Neural progenitor cell (in vitro differentiated cells): ENCODE results near the gene HLF. TPM values are rescaled to one million over a fixed set of nuclear protein-coding genes. Genes with fewer than 3 reads are reported as not detected.

Experiments used
- DNase-seq: peaks from one replicate; pipeline ENCODE4 v3.0.0-alpha.2; 2016; ENCODE audit warnings: low spot score
- H2AFZ ChIP-seq: fragments of 200-600 bp; sonication (generic); replicated peaks from 2 replicates; pipeline ENCODE4 v1.6.1; 2016; ENCODE audit warnings: antibody characterized with exemption
- H3F3A ChIP-seq: fragments of 200-600 bp; sonication (generic); 2 replicates; pipeline ENCODE4 v1.6.1; 2016; ENCODE audit warnings: antibody characterized with exemption, low read depth
- H3K27ac ChIP-seq: fragments of 200-600 bp; sonication (generic); 2 replicates; pipeline ENCODE4 v1.5.1; 2016; ENCODE audit warnings: mild to moderate bottlenecking
- H3K27me3 ChIP-seq: fragments of 200-600 bp; sonication (generic); 2 replicates; pipeline ENCODE4 v1.6.1; 2016; ENCODE audit warnings: mild to moderate bottlenecking, moderate library complexity
- H3K36me3 ChIP-seq: fragments of 200-600 bp; sonication (generic); 2 replicates; pipeline ENCODE4 v1.5.1; 2016
- H3K4me1 ChIP-seq: fragments of 200-600 bp; sonication (generic); 2 replicates; pipeline ENCODE4 v1.6.1; 2016; ENCODE audit warnings: mixed run types
- H3K4me2 ChIP-seq: fragments of 200-600 bp; sonication (generic); 2 replicates; pipeline ENCODE4 v1.6.1; 2016
- H3K4me3 ChIP-seq: fragments of 200-600 bp; sonication (generic); 2 replicates; pipeline ENCODE4 v1.5.1; 2016
- H3K79me2 ChIP-seq: fragments of 200-600 bp; sonication (generic); 2 replicates; pipeline ENCODE4 v1.6.1; 2016; ENCODE audit warnings: low read depth
- H3K9ac ChIP-seq: fragments of 200-600 bp; sonication (generic); 2 replicates; pipeline ENCODE4 v1.6.1; 2016
- H3K9me3 ChIP-seq: fragments of 200-600 bp; sonication (generic); 2 replicates; pipeline ENCODE4 v1.5.1; 2016; ENCODE audit warnings: low read depth
- H4K20me1 ChIP-seq: fragments of 200-600 bp; sonication (generic); 2 replicates; pipeline ENCODE4 v1.6.1; 2016; ENCODE audit warnings: low read depth
- H3K27ac Mint-ChIP-seq: 3 replicates; pipeline ENCODE4 v1.8.0; 2021; ENCODE audit warnings: mixed read lengths
- H3K27me3 Mint-ChIP-seq: 2 replicates; pipeline ENCODE4 v1.8.0; 2022; ENCODE audit warnings: low read depth, mild to moderate bottlenecking, inconsistent platforms, moderate library complexity, mixed read lengths; ENCODE audit not compliant: insufficient read depth
- H3K36me3 Mint-ChIP-seq: 3 replicates; pipeline ENCODE4 v1.8.0; 2021; ENCODE audit warnings: mixed read lengths
- H3K4me1 Mint-ChIP-seq: 3 replicates; pipeline ENCODE4 v1.8.0; 2021; ENCODE audit warnings: mixed read lengths
- H3K4me3 Mint-ChIP-seq: 3 replicates; pipeline ENCODE4 v1.8.0; 2021; ENCODE audit warnings: mild to moderate bottlenecking, moderate library complexity, mixed read lengths
- H3K9me3 Mint-ChIP-seq: 3 replicates; pipeline ENCODE4 v1.8.0; 2020; ENCODE audit warnings: mixed read lengths
- EZH2 ChIP-seq: fragments of 200-600 bp; sonication (generic); IDR thresholded peaks from 2 replicates; pipeline ENCODE4 v1.6.1; 2017; ENCODE audit warnings: antibody characterized with exemption, mild to moderate bottlenecking, moderate library complexity
- EZH2phosphoT487 ChIP-seq: fragments of 200-600 bp; sonication (generic); IDR thresholded peaks from 2 replicates; pipeline ENCODE4 v1.6.1; 2017; ENCODE audit warnings: antibody characterized with exemption
- total RNA-seq: library from RNA; depleted of rRNA; stranded (reverse); fragments of >200 nt; gene quantifications from 2 replicates; pipeline ENCODE4 v1.2.3, GENCODE V29; 2015; ENCODE audit warnings: low replicate concordance
- TF ChIP-seq, protein P1 (sequence below): fragments of 200-600 bp; sonication (generic); IDR thresholded peaks from 2 replicates; pipeline ENCODE4 v1.5.1; 2017; ENCODE audit warnings: antibody characterized with exemption, mild to moderate bottlenecking

HLF gene
- total RNA-seq, 1 donor from 2014 or later: 0.11 TPM

DNA sequence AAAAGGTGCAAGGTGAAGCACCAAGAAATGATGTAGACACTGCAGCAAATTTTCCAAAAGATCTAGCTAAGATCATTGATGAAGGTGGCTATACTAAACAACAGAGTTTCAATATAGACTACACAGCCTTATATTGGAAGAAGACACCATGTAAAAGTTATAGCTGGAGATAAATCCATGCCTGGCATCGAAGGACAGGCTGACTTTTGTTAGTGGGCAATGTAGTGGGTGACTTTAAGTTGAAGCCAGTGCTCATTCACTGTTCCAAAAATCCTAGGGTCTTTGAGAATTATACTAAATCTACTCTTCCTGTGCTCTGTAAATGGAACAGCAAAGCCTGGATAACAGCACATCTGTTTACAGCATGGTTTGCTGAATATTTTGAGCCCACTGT is 26.4 kb downstream of the HLF start:
- no peaks in the 10 kb centered on the region for H3K36me3 Mint-ChIP-seq
- no peak overlapping the region for H3K4me2 ChIP-seq

DNA sequence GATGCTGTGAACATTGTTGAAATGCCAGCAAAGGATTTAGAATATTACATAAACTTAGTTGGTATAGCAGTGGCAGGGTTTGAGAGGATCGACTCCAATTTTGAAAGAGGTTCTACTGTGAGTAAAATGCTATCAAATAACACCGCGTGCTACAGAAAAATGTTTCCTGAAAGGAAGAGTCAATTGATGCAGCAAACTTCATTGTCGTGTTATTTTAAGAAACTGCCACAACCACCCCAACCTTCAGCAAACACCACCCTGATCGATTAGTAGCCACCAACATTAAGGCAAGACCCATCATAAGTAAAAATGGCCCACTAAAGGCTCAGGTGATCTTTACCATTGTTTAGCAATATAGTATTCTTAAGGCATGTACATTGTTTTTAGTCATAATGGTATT is 27.3 kb downstream of the HLF start:
- no peak overlapping the region for H3K9ac ChIP-seq
- H3F3A ChIP-seq: no peaks in the 10 kb centered on the region
- Mint-ChIP-seq H3K4me1 (no peaks in the 10 kb centered on the region), H3K9me3 (no peaks in the 10 kb centered on the region), H3K36me3 (no peaks in the 10 kb centered on the region), H3K27me3 (peaks cover 2% of the 10 kb centered on the region), H3K4me3 (no peak overlapping the region), H3K27ac (no peak overlapping the region)
- H3K27me3 ChIP-seq: no peaks in the 10 kb centered on the region
- no peaks in the 10 kb centered on the region for H3K4me1 ChIP-seq
- DNase-seq: no peak
- H3K27ac ChIP-seq: no peak overlapping the region
- no peak overlapping the region for H3K4me3 ChIP-seq
- no peak overlapping the region for H2AFZ ChIP-seq
- no peaks in the 10 kb centered on the region for H3K36me3 ChIP-seq
- H3K4me2 ChIP-seq: no peak overlapping the region
- no peaks in the 10 kb centered on the region for H3K9me3 ChIP-seq
- no peaks in the 10 kb centered on the region for H3K79me2 ChIP-seq
- no peaks in the 10 kb centered on the region for H4K20me1 ChIP-seq
- no peak for TF ChIP-seq EZH2phosphoT487
- TF ChIP-seq, protein P1, sequence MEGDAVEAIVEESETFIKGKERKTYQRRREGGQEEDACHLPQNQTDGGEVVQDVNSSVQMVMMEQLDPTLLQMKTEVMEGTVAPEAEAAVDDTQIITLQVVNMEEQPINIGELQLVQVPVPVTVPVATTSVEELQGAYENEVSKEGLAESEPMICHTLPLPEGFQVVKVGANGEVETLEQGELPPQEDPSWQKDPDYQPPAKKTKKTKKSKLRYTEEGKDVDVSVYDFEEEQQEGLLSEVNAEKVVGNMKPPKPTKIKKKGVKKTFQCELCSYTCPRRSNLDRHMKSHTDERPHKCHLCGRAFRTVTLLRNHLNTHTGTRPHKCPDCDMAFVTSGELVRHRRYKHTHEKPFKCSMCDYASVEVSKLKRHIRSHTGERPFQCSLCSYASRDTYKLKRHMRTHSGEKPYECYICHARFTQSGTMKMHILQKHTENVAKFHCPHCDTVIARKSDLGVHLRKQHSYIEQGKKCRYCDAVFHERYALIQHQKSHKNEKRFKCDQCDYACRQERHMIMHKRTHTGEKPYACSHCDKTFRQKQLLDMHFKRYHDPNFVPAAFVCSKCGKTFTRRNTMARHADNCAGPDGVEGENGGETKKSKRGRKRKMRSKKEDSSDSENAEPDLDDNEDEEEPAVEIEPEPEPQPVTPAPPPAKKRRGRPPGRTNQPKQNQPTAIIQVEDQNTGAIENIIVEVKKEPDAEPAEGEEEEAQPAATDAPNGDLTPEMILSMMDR: no peak
- TF ChIP-seq EZH2: no peak

More for the DNA sequence above, 26.4 kb downstream of the HLF start:
- Mint-ChIP-seq H3K4me3 (no peak overlapping the region), H3K4me1 (no peaks in the 10 kb centered on the region), H3K27ac (no peak overlapping the region), H3K27me3 (peaks cover 2% of the 10 kb centered on the region), H3K9me3 (no peaks in the 10 kb centered on the region)
- H4K20me1 ChIP-seq: no peaks in the 10 kb centered on the region
- H3K79me2 ChIP-seq: no peaks in the 10 kb centered on the region
- no peaks in the 10 kb centered on the region for H3F3A ChIP-seq
- H3K4me1 ChIP-seq: no peaks in the 10 kb centered on the region
- H3K27ac ChIP-seq: no peak overlapping the region
- no peak for DNase-seq
- no peak overlapping the region for H3K9ac ChIP-seq
- no peaks in the 10 kb centered on the region for H3K36me3 ChIP-seq
- H3K9me3 ChIP-seq: no peaks in the 10 kb centered on the region
- H2AFZ ChIP-seq: no peak overlapping the region
- H3K4me3 ChIP-seq: no peak overlapping the region
- H3K27me3 ChIP-seq: no peaks in the 10 kb centered on the region
- TF ChIP-seq EZH2phosphoT487: no peak
- TF ChIP-seq, protein P1: no peak
- TF ChIP-seq EZH2: no peak

DNA sequence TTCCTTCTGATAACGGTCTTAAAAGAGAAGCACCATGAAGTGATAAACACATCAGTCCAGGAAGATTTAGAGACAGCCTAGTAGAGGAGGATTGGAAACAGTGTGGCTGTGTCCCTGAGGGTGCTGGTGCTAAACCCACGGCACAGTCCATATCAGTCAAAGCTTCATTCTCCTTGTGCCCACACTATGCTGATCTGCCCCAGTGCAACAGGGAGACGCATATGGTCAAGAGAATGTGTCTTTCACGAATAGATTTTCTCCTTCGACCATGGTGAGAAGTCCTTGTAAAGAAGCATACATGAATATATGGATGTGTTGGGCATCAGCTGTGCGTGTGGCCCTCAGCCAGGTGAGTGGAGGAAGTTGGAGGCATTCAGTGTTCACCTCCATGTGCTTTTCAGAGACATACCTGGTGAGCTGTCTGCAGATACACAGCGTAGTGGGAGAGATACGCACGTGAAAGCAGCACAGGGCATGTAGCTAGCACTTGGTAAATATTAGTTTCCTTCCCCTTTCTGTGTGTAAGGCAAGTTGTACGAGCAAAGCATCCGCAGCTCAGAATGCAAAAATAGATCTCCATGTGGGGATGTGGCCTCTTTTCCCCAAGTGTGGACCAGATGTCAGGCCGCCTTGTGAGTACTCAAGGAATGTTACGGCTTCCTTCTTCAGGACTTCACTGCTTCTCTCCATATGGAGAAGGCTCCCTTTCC is 29.4 kb downstream of the HLF start:
- Mint-ChIP-seq H3K27ac (no peak overlapping the region), H3K9me3 (no peaks in the 10 kb centered on the region), H3K4me1 (no peaks in the 10 kb centered on the region), H3K36me3 (no peaks in the 10 kb centered on the region), H3K4me3 (no peak overlapping the region), H3K27me3 (peaks cover 2% of the 10 kb centered on the region)
- H3K4me1 ChIP-seq: no peaks in the 10 kb centered on the region
- no peaks in the 10 kb centered on the region for H3F3A ChIP-seq
- no peak for DNase-seq
- no peak overlapping the region for H3K4me3 ChIP-seq
- H3K4me2 ChIP-seq: no peak overlapping the region
- H2AFZ ChIP-seq: no peak overlapping the region
- H3K27ac ChIP-seq: no peak overlapping the region
- H3K9ac ChIP-seq: no peak overlapping the region
- no peaks in the 10 kb centered on the region for H3K9me3 ChIP-seq
- H3K27me3 ChIP-seq: no peaks in the 10 kb centered on the region
- no peaks in the 10 kb centered on the region for H3K36me3 ChIP-seq
- TF ChIP-seq EZH2: no peak
- TF ChIP-seq, protein P1: no peak
- no peak for TF ChIP-seq EZH2phosphoT487
- H4K20me1 ChIP-seq: no peaks in the 10 kb centered on the region
- no peaks in the 10 kb centered on the region for H3K79me2 ChIP-seq
